Measurements from ENCODE around the gene METTL21C.

GRCh38 chr13:102642029-102642428 is 52.8 kb downstream of the METTL21C start:
- TF ChIP-seq POLR2AphosphoS5 (IDR thresholded peaks at IDR 0.05): no peak
- TF ChIP-seq, protein P1, sequence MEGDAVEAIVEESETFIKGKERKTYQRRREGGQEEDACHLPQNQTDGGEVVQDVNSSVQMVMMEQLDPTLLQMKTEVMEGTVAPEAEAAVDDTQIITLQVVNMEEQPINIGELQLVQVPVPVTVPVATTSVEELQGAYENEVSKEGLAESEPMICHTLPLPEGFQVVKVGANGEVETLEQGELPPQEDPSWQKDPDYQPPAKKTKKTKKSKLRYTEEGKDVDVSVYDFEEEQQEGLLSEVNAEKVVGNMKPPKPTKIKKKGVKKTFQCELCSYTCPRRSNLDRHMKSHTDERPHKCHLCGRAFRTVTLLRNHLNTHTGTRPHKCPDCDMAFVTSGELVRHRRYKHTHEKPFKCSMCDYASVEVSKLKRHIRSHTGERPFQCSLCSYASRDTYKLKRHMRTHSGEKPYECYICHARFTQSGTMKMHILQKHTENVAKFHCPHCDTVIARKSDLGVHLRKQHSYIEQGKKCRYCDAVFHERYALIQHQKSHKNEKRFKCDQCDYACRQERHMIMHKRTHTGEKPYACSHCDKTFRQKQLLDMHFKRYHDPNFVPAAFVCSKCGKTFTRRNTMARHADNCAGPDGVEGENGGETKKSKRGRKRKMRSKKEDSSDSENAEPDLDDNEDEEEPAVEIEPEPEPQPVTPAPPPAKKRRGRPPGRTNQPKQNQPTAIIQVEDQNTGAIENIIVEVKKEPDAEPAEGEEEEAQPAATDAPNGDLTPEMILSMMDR (IDR thresholded peaks at IDR 0.05; ENCODE audit: poor library complexity, severe bottlenecking): no peak
- no peak for TF ChIP-seq RAD21 (conservative IDR thresholded peaks at IDR 0.05)
- TF ChIP-seq EZH2 (IDR thresholded peaks at IDR 0.05; ENCODE audit: borderline replicate concordance, insufficient read depth, low read length, poor library complexity, severe bottlenecking): no peak
- no peak for TF ChIP-seq SMC3 (conservative IDR thresholded peaks at IDR 0.05; ENCODE audit: poor library complexity)

Measured in neural cell (in vitro differentiated cells).